GM23338 (cell line): ENCODE data around the gene MARCHF2. TPM values are rescaled to one million over a fixed set of nuclear protein-coding genes. Genes with fewer than 3 reads are reported as not detected.
A peak's percentile ranks its signal among the peaks of the same experiment; 100 is the strongest.

ENCODE experiments used
- ATAC-seq: fragments of 200-7000 bp; cut with Tn5 transposase; 3 replicates; pipeline ENCODE4 v1.9.1; 2020
- DNase-seq: peaks from one replicate; pipeline ENCODE4 v3.0.0-alpha.2; 2015; ENCODE audit warnings: low spot score
- H2AFZ ChIP-seq: fragments of 200-600 bp; sonication (generic); 2 replicates; pipeline ENCODE4 v1.8.0; 2016; ENCODE audit warnings: antibody characterized with exemption, mild to moderate bottlenecking, moderate library complexity
- H3F3A ChIP-seq: fragments of 200-600 bp; sonication (generic); replicated peaks from 2 replicates; pipeline ENCODE4 v1.8.0; 2017; ENCODE audit warnings: antibody characterized with exemption, mixed run types, low read depth
- H3K27ac ChIP-seq: fragments of 200-600 bp; sonication (generic); 2 replicates; pipeline ENCODE4 v1.6.1; 2016; ENCODE audit warnings: low read depth
- H3K27me3 ChIP-seq: fragments of 200-600 bp; sonication (generic); 2 replicates; pipeline ENCODE4 v1.8.0; 2016; ENCODE audit warnings: mild to moderate bottlenecking, mixed run types, moderate library complexity; ENCODE audit not compliant: insufficient read depth
- H3K36me3 ChIP-seq: fragments of 200-600 bp; sonication (generic); 2 replicates; pipeline ENCODE4 v1.8.0; 2016; ENCODE audit warnings: mild to moderate bottlenecking; ENCODE audit not compliant: insufficient read depth
- H3K4me1 ChIP-seq: fragments of 200-600 bp; sonication (generic); 2 replicates; pipeline ENCODE4 v1.8.0; 2016; ENCODE audit warnings: mild to moderate bottlenecking, moderate library complexity; ENCODE audit not compliant: insufficient read depth
- H3K4me2 ChIP-seq: fragments of 200-600 bp; sonication (generic); 2 replicates; pipeline ENCODE4 v1.7.1; 2017; ENCODE audit warnings: mixed run types
- H3K4me3 ChIP-seq: fragments of 200-600 bp; sonication (generic); 2 replicates; pipeline ENCODE4 v1.6.1; 2016; ENCODE audit warnings: mixed run types
- H3K79me2 ChIP-seq: fragments of 200-600 bp; sonication (generic); replicated peaks from 2 replicates; pipeline ENCODE4 v1.8.0; 2017; ENCODE audit warnings: mild to moderate bottlenecking; ENCODE audit not compliant: insufficient read depth
- H3K9me2 ChIP-seq: fragments of 200-600 bp; sonication (generic); 2 replicates; pipeline ENCODE4 v1.8.0; 2017; ENCODE audit not compliant: insufficient read depth
- H4K20me1 ChIP-seq: fragments of 200-600 bp; sonication (generic); replicated peaks from 2 replicates; pipeline ENCODE4 v1.8.0; 2017; ENCODE audit warnings: mild to moderate bottlenecking; ENCODE audit not compliant: insufficient read depth
- H3K27ac Mint-ChIP-seq: 2 replicates; pipeline ENCODE4 v1.8.0; 2020; ENCODE audit warnings: inconsistent platforms, mild to moderate bottlenecking, moderate library complexity, mixed read lengths
- H3K27me3 Mint-ChIP-seq: 3 replicates; pipeline ENCODE4 v1.8.0; 2022; ENCODE audit warnings: low read depth, mild to moderate bottlenecking, moderate library complexity, mixed read lengths, inconsistent platforms; ENCODE audit not compliant: insufficient read depth, poor library complexity
- H3K36me3 Mint-ChIP-seq: 3 replicates; pipeline ENCODE4 v1.8.0; 2021; ENCODE audit warnings: low read depth, mild to moderate bottlenecking, inconsistent platforms, moderate library complexity, mixed read lengths
- H3K4me1 Mint-ChIP-seq: 3 replicates; pipeline ENCODE4 v1.8.0; 2020; ENCODE audit warnings: mild to moderate bottlenecking, inconsistent platforms, mixed read lengths
- H3K4me3 Mint-ChIP-seq: 3 replicates; pipeline ENCODE4 v1.8.0; 2021; ENCODE audit warnings: moderate library complexity, mild to moderate bottlenecking, inconsistent platforms, mixed read lengths
- H3K9me3 Mint-ChIP-seq: 3 replicates; pipeline ENCODE4 v1.8.0; 2020; ENCODE audit warnings: moderate library complexity, mild to moderate bottlenecking, inconsistent platforms, mixed read lengths
- CREB1 ChIP-seq: fragments of 250-450 bp; sonication (Bioruptor Pico); IDR thresholded peaks from 2 replicates; pipeline ENCODE4 v1.5.0; 2020; ENCODE audit warnings: low read depth, mild to moderate bottlenecking, moderate library complexity
- CTCF ChIP-seq, 2 experiments: fragments of 200-600 bp in 1 of 2; sonication (generic) in 1 of 2; conservative IDR thresholded peaks; 2 replicates each; pipeline versions ENCODE4 v1.5.1 to v1.6.1; 2016 to 2017; ENCODE audit warnings: antibody characterized with exemption in 2 of 2, low read depth in 2 of 2, mild to moderate bottlenecking in 2 of 2, moderate library complexity in 1 of 2
- ETS1 ChIP-seq: IDR thresholded peaks from 2 replicates; pipeline ENCODE4 v1.6.1; 2016; ENCODE audit warnings: antibody characterized with exemption
- EZH2 ChIP-seq: fragments of 200-600 bp; sonication (generic); IDR thresholded peaks from one replicate; pipeline ENCODE4 v1.8.0; 2017; ENCODE audit warnings: antibody characterized with exemption, mild to moderate bottlenecking, low read depth; ENCODE audit not compliant: unreplicated experiment
- EZH2phosphoT487 ChIP-seq: fragments of 200-600 bp; sonication (generic); IDR thresholded peaks from one replicate; pipeline ENCODE4 v1.8.1; 2018; ENCODE audit warnings: antibody characterized with exemption; ENCODE audit not compliant: unreplicated experiment
- NANOG ChIP-seq: IDR thresholded peaks from 2 replicates; pipeline ENCODE4 v1.6.1; 2016; ENCODE audit warnings: antibody characterized with exemption, borderline replicate concordance
- POLR2AphosphoS5 ChIP-seq: IDR thresholded peaks from 2 replicates; pipeline ENCODE4 v1.6.1; 2016; ENCODE audit warnings: antibody characterized with exemption, low read depth
- REST ChIP-seq: IDR thresholded peaks from one replicate; pipeline ENCODE4 v1.6.1; 2018; ENCODE audit warnings: antibody characterized with exemption; ENCODE audit not compliant: unreplicated experiment
- ZNF114 ChIP-seq: fragments of 250-450 bp; sonication (Bioruptor Pico); IDR thresholded peaks from 2 replicates; pipeline ENCODE4 v1.5.0; 2020; ENCODE audit warnings: mild to moderate bottlenecking, moderate library complexity
- polyA plus RNA-seq: library from polyadenylated mRNA; unstranded; fragments of >200 nt; fragmentation: Nextera tagmentation; extraction: Ambion mirVana; gene quantifications from 2 replicates; pipeline ENCODE4 v1.2.1, GENCODE V29; 2016
- total RNA-seq: library from RNA; depleted of rRNA; stranded (reverse); fragments of >200 nt; shearing (Covaris generic); gene quantifications from 2 replicates; pipeline ENCODE4 v1.2.3, GENCODE V29; 2014

MARCHF2 gene
- total and polyA plus RNA-seq, 2 experiments from 2014 or later, result 18.9 to 50.1 TPM

- Histone ChIP-seq H3K36me3 (no peaks in the 10 kb centered on the region), H4K20me1 (peaks cover 9% of the 10 kb centered on the region), H3K27me3 (no peaks in the 10 kb centered on the region), H3K4me2 (no peak overlapping the region), H2AFZ (no peak overlapping the region), H3K4me3 (no peak overlapping the region), H3F3A (peaks cover 6% of the 10 kb centered on the region; the same call in 1 of the 2 replicates), H3K27ac (no peak overlapping the region), H3K4me1 (peaks cover 10% of the 10 kb centered on the region; the same call in 1 of the 2 replicates), H3K9me2 (no peaks in the 10 kb centered on the region), H3K79me2 (peaks cover 12% of the 10 kb centered on the region)
- TF ChIP-seq ZNF114 (no peak), CTCF (conservative IDR thresholded peaks at IDR 0.05; ENCODE audit: low read depth in 2 of 2) (no peak), NANOG (no peak), POLR2AphosphoS5 (no peak), CREB1 (CRISPR knock-in tag) (no peak), REST (no peak), EZH2 (no peak)
- Mint-ChIP-seq H3K27ac (no peak overlapping the region), H3K4me1 (peaks cover 8% of the 10 kb centered on the region; the same call in 2 of the 3 replicates), H3K4me3 (no peak overlapping the region; the same call in 2 of the 3 replicates), H3K27me3 (peaks cover 12% of the 10 kb centered on the region), H3K9me3 (peaks cover 20% of the 10 kb centered on the region), H3K36me3 (peaks cover 21% of the 10 kb centered on the region)
- DNase-seq, result no peak
- ATAC-seq, result no peak
Measured at GRCh38 chr19:8386990-8387389, 26.1 kb upstream of the MARCHF2 start.

- DNase-seq, result no peak
- ATAC-seq, result no peak
- peaks cover 10% of the 10 kb centered on the region; the same call in 1 of the 2 replicates for H3K4me1 ChIP-seq
- H3K27ac Mint-ChIP-seq, result no peak overlapping the region
- H3K4me1 Mint-ChIP-seq, result peaks cover 9% of the 10 kb centered on the region
- H3K4me3 ChIP-seq, result no peak overlapping the region
- H3K4me2 ChIP-seq, result no peak overlapping the region
- no peak overlapping the region for H2AFZ ChIP-seq
- H4K20me1 ChIP-seq, result peaks cover 9% of the 10 kb centered on the region
- peak overlapping the region; percentile 52 for H3K4me3 Mint-ChIP-seq
- peaks cover 12% of the 10 kb centered on the region for H3K27me3 Mint-ChIP-seq
- no peaks in the 10 kb centered on the region for H3K9me2 ChIP-seq
- H3K36me3 Mint-ChIP-seq, result peaks cover 21% of the 10 kb centered on the region
- peaks cover 20% of the 10 kb centered on the region for H3K9me3 Mint-ChIP-seq
- H3K27ac ChIP-seq, result no peak overlapping the region
- H3K27me3 ChIP-seq, result no peaks in the 10 kb centered on the region
- peaks cover 6% of the 10 kb centered on the region; the same call in 1 of the 2 replicates for H3F3A ChIP-seq
- H3K79me2 ChIP-seq, result peaks cover 22% of the 10 kb centered on the region
- H3K36me3 ChIP-seq, result no peaks in the 10 kb centered on the region
- TF ChIP-seq POLR2AphosphoS5, result no peak
- TF ChIP-seq ETS1, result no peak
- TF ChIP-seq EZH2phosphoT487, result no peak
Measured at GRCh38 chr19:8387688-8388611, 25.2 kb upstream of the MARCHF2 start.
